GM23338 (cell line): ENCODE data around the gene TAF4. TPM values are rescaled to one million over a fixed set of nuclear protein-coding genes. Genes with fewer than 3 reads are reported as not detected.

ENCODE experiments used
- ATAC-seq: fragments of 200-7000 bp; cut with Tn5 transposase; 3 replicates; pipeline ENCODE4 v1.9.1; 2020
- DNase-seq: peaks from one replicate; pipeline ENCODE4 v3.0.0-alpha.2; 2015; ENCODE audit warnings: low spot score
- H2AFZ ChIP-seq: fragments of 200-600 bp; sonication (generic); 2 replicates; pipeline ENCODE4 v1.8.0; 2016; ENCODE audit warnings: antibody characterized with exemption, mild to moderate bottlenecking, moderate library complexity
- H3F3A ChIP-seq: fragments of 200-600 bp; sonication (generic); replicated peaks from 2 replicates; pipeline ENCODE4 v1.8.0; 2017; ENCODE audit warnings: antibody characterized with exemption, mixed run types, low read depth
- H3K27ac ChIP-seq: fragments of 200-600 bp; sonication (generic); 2 replicates; pipeline ENCODE4 v1.6.1; 2016; ENCODE audit warnings: low read depth
- H3K27me3 ChIP-seq: fragments of 200-600 bp; sonication (generic); 2 replicates; pipeline ENCODE4 v1.8.0; 2016; ENCODE audit warnings: mild to moderate bottlenecking, mixed run types, moderate library complexity; ENCODE audit not compliant: insufficient read depth
- H3K36me3 ChIP-seq: fragments of 200-600 bp; sonication (generic); 2 replicates; pipeline ENCODE4 v1.8.0; 2016; ENCODE audit warnings: mild to moderate bottlenecking; ENCODE audit not compliant: insufficient read depth
- H3K4me1 ChIP-seq: fragments of 200-600 bp; sonication (generic); 2 replicates; pipeline ENCODE4 v1.8.0; 2016; ENCODE audit warnings: mild to moderate bottlenecking, moderate library complexity; ENCODE audit not compliant: insufficient read depth
- H3K4me2 ChIP-seq: fragments of 200-600 bp; sonication (generic); 2 replicates; pipeline ENCODE4 v1.7.1; 2017; ENCODE audit warnings: mixed run types
- H3K4me3 ChIP-seq: fragments of 200-600 bp; sonication (generic); 2 replicates; pipeline ENCODE4 v1.6.1; 2016; ENCODE audit warnings: mixed run types
- H3K79me2 ChIP-seq: fragments of 200-600 bp; sonication (generic); replicated peaks from 2 replicates; pipeline ENCODE4 v1.8.0; 2017; ENCODE audit warnings: mild to moderate bottlenecking; ENCODE audit not compliant: insufficient read depth
- H3K9me2 ChIP-seq: fragments of 200-600 bp; sonication (generic); 2 replicates; pipeline ENCODE4 v1.8.0; 2017; ENCODE audit not compliant: insufficient read depth
- H4K20me1 ChIP-seq: fragments of 200-600 bp; sonication (generic); replicated peaks from 2 replicates; pipeline ENCODE4 v1.8.0; 2017; ENCODE audit warnings: mild to moderate bottlenecking; ENCODE audit not compliant: insufficient read depth
- H3K27ac Mint-ChIP-seq: 2 replicates; pipeline ENCODE4 v1.8.0; 2020; ENCODE audit warnings: inconsistent platforms, mild to moderate bottlenecking, moderate library complexity, mixed read lengths
- H3K27me3 Mint-ChIP-seq: 3 replicates; pipeline ENCODE4 v1.8.0; 2022; ENCODE audit warnings: low read depth, mild to moderate bottlenecking, moderate library complexity, mixed read lengths, inconsistent platforms; ENCODE audit not compliant: insufficient read depth, poor library complexity
- H3K36me3 Mint-ChIP-seq: 3 replicates; pipeline ENCODE4 v1.8.0; 2021; ENCODE audit warnings: low read depth, mild to moderate bottlenecking, inconsistent platforms, moderate library complexity, mixed read lengths
- H3K4me1 Mint-ChIP-seq: 3 replicates; pipeline ENCODE4 v1.8.0; 2020; ENCODE audit warnings: mild to moderate bottlenecking, inconsistent platforms, mixed read lengths
- H3K4me3 Mint-ChIP-seq: 3 replicates; pipeline ENCODE4 v1.8.0; 2021; ENCODE audit warnings: moderate library complexity, mild to moderate bottlenecking, inconsistent platforms, mixed read lengths
- H3K9me3 Mint-ChIP-seq: 3 replicates; pipeline ENCODE4 v1.8.0; 2020; ENCODE audit warnings: moderate library complexity, mild to moderate bottlenecking, inconsistent platforms, mixed read lengths
- CREB1 ChIP-seq: fragments of 250-450 bp; sonication (Bioruptor Pico); IDR thresholded peaks from 2 replicates; pipeline ENCODE4 v1.5.0; 2020; ENCODE audit warnings: low read depth, mild to moderate bottlenecking, moderate library complexity
- EZH2 ChIP-seq: fragments of 200-600 bp; sonication (generic); IDR thresholded peaks from one replicate; pipeline ENCODE4 v1.8.0; 2017; ENCODE audit warnings: antibody characterized with exemption, mild to moderate bottlenecking, low read depth; ENCODE audit not compliant: unreplicated experiment
- EZH2phosphoT487 ChIP-seq: fragments of 200-600 bp; sonication (generic); IDR thresholded peaks from one replicate; pipeline ENCODE4 v1.8.1; 2018; ENCODE audit warnings: antibody characterized with exemption; ENCODE audit not compliant: unreplicated experiment
- JUNB ChIP-seq: IDR thresholded peaks from one replicate; pipeline ENCODE4 v1.6.1; 2016; ENCODE audit warnings: antibody characterized with exemption; ENCODE audit not compliant: unreplicated experiment
- NANOG ChIP-seq: IDR thresholded peaks from 2 replicates; pipeline ENCODE4 v1.6.1; 2016; ENCODE audit warnings: antibody characterized with exemption, borderline replicate concordance
- POLR2AphosphoS5 ChIP-seq: IDR thresholded peaks from 2 replicates; pipeline ENCODE4 v1.6.1; 2016; ENCODE audit warnings: antibody characterized with exemption, low read depth
- REST ChIP-seq: IDR thresholded peaks from one replicate; pipeline ENCODE4 v1.6.1; 2018; ENCODE audit warnings: antibody characterized with exemption; ENCODE audit not compliant: unreplicated experiment
- STAT1 ChIP-seq: IDR thresholded peaks from one replicate; pipeline ENCODE4 v1.6.1; 2016; ENCODE audit warnings: antibody characterized with exemption; ENCODE audit not compliant: unreplicated experiment
- ZNF114 ChIP-seq: fragments of 250-450 bp; sonication (Bioruptor Pico); IDR thresholded peaks from 2 replicates; pipeline ENCODE4 v1.5.0; 2020; ENCODE audit warnings: mild to moderate bottlenecking, moderate library complexity
- ZNF331 ChIP-seq: fragments of 250-450 bp; sonication (Bioruptor Pico); IDR thresholded peaks from 2 replicates; pipeline ENCODE4 v1.5.0; 2020; ENCODE audit warnings: low read depth, mild to moderate bottlenecking, moderate library complexity
- polyA plus RNA-seq: library from polyadenylated mRNA; unstranded; fragments of >200 nt; fragmentation: Nextera tagmentation; extraction: Ambion mirVana; gene quantifications from 2 replicates; pipeline ENCODE4 v1.2.1, GENCODE V29; 2016
- total RNA-seq: library from RNA; depleted of rRNA; stranded (reverse); fragments of >200 nt; shearing (Covaris generic); gene quantifications from 2 replicates; pipeline ENCODE4 v1.2.3, GENCODE V29; 2014
- TF ChIP-seq, protein P1 (sequence below): IDR thresholded peaks from 2 replicates; pipeline ENCODE4 v1.6.1; 2016; ENCODE audit warnings: antibody characterized with exemption
- TF ChIP-seq, protein P2 (sequence below), 2 experiments: fragments of 200-600 bp in 1 of 2; sonication (generic) in 1 of 2; conservative IDR thresholded peaks; 2 replicates each; pipeline versions ENCODE4 v1.5.1 to v1.6.1; 2016 to 2017; ENCODE audit warnings: antibody characterized with exemption in 2 of 2, low read depth in 2 of 2, mild to moderate bottlenecking in 2 of 2, moderate library complexity in 1 of 2
- TF ChIP-seq, protein P3 (sequence below): fragments of 250-450 bp; sonication (Bioruptor Pico); IDR thresholded peaks from 2 replicates; pipeline ENCODE4 v1.5.0; 2020; ENCODE audit warnings: mild to moderate bottlenecking, moderate library complexity

TAF4 gene
- total and polyA plus RNA-seq, 2 experiments from 2014 or later, result 7.2 to 60.0 TPM

DNA sequence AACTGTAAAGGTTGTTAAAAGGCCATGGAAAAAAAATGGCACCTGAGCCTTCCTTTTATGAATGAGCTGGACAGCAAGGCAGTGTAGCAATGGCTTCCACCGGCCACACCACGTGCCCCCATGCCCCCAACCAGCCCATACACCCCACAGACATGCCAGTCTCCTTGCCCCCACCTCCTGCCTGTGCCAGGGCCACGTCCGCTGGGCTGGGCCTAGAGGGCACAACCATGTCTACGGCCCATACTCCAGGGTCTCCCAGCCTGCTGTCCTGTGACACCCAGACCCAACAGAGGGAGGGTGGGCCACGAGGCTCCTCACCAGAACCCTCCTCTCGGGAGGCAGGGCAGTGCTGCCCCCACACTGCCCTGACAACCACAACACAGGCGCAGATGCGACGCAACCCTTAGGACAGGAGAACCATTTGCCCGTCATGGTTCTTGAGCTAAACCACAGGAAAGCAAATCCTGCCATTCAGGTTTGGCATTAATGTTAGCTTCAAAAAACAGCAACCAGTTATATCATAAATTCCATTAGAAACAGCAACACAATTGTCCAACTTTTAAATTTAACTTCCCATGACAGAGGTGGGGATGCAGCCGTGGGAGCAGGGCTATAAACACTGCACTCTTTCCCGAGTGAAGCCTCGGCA lies 50.7 kb downstream of the TAF4 start:
- Histone ChIP-seq H3K27ac (no peak overlapping the region), H3K4me3 (no peak overlapping the region), H3F3A (0 out of 2 replicates have a peak, but pooled peaks cover 3% of the 10 kb centered on the region), H2AFZ (no peak overlapping the region), H3K9me2 (no peaks in the 10 kb centered on the region), H3K4me2 (no peak overlapping the region), H3K79me2 (peaks cover 70% of the 10 kb centered on the region), H3K27me3 (no peaks in the 10 kb centered on the region), H3K4me1 (no peaks in the 10 kb centered on the region), H4K20me1 (peaks cover 37% of the 10 kb centered on the region), H3K36me3 (0 out of 2 replicates have a peak, but pooled peaks cover 8% of the 10 kb centered on the region)
- H3K27ac Mint-ChIP-seq, result peak overlapping the region; percentile 53
- no peak overlapping the region for H3K4me3 Mint-ChIP-seq
- DNase-seq, result no peak
- peaks cover 15% of the 10 kb centered on the region for H3K36me3 Mint-ChIP-seq
- TF ChIP-seq, protein P1, sequence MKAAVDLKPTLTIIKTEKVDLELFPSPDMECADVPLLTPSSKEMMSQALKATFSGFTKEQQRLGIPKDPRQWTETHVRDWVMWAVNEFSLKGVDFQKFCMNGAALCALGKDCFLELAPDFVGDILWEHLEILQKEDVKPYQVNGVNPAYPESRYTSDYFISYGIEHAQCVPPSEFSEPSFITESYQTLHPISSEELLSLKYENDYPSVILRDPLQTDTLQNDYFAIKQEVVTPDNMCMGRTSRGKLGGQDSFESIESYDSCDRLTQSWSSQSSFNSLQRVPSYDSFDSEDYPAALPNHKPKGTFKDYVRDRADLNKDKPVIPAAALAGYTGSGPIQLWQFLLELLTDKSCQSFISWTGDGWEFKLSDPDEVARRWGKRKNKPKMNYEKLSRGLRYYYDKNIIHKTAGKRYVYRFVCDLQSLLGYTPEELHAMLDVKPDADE, result no peak
- TF ChIP-seq, protein P2, sequence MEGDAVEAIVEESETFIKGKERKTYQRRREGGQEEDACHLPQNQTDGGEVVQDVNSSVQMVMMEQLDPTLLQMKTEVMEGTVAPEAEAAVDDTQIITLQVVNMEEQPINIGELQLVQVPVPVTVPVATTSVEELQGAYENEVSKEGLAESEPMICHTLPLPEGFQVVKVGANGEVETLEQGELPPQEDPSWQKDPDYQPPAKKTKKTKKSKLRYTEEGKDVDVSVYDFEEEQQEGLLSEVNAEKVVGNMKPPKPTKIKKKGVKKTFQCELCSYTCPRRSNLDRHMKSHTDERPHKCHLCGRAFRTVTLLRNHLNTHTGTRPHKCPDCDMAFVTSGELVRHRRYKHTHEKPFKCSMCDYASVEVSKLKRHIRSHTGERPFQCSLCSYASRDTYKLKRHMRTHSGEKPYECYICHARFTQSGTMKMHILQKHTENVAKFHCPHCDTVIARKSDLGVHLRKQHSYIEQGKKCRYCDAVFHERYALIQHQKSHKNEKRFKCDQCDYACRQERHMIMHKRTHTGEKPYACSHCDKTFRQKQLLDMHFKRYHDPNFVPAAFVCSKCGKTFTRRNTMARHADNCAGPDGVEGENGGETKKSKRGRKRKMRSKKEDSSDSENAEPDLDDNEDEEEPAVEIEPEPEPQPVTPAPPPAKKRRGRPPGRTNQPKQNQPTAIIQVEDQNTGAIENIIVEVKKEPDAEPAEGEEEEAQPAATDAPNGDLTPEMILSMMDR (conservative IDR thresholded peaks at IDR 0.05; ENCODE audit: low read depth in 2 of 2), result no peak
- no peak for TF ChIP-seq ZNF114
- TF ChIP-seq REST, result no peak
- no peak for TF ChIP-seq JUNB
- no peak for TF ChIP-seq EZH2phosphoT487
- TF ChIP-seq CREB1 (CRISPR knock-in tag), result no peak
- TF ChIP-seq, protein P3, sequence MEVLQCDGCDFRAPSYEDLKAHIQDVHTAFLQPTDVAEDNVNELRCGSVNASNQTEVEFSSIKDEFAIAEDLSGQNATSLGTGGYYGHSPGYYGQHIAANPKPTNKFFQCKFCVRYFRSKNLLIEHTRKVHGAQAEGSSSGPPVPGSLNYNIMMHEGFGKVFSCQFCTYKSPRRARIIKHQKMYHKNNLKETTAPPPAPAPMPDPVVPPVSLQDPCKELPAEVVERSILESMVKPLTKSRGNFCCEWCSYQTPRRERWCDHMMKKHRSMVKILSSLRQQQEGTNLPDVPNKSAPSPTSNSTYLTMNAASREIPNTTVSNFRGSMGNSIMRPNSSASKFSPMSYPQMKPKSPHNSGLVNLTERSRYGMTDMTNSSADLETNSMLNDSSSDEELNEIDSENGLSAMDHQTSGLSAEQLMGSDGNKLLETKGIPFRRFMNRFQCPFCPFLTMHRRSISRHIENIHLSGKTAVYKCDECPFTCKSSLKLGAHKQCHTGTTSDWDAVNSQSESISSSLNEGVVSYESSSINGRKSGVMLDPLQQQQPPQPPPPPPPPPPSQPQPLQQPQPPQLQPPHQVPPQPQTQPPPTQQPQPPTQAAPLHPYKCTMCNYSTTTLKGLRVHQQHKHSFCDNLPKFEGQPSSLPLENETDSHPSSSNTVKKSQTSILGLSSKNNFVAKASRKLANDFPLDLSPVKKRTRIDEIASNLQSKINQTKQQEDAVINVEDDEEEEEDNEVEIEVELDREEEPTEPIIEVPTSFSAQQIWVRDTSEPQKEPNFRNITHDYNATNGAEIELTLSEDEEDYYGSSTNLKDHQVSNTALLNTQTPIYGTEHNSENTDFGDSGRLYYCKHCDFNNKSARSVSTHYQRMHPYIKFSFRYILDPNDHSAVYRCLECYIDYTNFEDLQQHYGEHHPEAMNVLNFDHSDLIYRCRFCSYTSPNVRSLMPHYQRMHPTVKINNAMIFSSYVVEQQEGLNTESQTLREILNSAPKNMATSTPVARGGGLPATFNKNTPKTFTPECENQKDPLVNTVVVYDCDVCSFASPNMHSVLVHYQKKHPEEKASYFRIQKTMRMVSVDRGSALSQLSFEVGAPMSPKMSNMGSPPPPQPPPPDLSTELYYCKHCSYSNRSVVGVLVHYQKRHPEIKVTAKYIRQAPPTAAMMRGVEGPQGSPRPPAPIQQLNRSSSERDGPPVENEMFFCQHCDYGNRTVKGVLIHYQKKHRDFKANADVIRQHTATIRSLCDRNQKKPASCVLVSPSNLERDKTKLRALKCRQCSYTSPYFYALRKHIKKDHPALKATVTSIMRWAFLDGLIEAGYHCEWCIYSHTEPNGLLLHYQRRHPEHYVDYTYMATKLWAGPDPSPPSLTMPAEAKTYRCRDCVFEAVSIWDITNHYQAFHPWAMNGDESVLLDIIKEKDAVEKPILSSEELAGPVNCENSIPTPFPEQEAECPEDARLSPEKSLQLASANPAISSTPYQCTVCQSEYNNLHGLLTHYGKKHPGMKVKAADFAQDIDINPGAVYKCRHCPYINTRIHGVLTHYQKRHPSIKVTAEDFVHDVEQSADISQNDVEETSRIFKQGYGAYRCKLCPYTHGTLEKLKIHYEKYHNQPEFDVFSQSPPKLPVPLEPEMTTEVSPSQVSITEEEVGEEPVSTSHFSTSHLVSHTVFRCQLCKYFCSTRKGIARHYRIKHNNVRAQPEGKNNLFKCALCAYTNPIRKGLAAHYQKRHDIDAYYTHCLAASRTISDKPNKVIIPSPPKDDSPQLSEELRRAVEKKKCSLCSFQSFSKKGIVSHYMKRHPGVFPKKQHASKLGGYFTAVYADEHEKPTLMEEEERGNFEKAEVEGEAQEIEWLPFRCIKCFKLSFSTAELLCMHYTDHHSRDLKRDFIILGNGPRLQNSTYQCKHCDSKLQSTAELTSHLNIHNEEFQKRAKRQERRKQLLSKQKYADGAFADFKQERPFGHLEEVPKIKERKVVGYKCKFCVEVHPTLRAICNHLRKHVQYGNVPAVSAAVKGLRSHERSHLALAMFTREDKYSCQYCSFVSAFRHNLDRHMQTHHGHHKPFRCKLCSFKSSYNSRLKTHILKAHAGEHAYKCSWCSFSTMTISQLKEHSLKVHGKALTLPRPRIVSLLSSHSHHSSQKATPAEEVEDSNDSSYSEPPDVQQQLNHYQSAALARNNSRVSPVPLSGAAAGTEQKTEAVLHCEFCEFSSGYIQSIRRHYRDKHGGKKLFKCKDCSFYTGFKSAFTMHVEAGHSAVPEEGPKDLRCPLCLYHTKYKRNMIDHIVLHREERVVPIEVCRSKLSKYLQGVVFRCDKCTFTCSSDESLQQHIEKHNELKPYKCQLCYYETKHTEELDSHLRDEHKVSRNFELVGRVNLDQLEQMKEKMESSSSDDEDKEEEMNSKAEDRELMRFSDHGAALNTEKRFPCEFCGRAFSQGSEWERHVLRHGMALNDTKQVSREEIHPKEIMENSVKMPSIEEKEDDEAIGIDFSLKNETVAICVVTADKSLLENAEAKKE (CRISPR knock-in tag), result no peak
- no peak for TF ChIP-seq POLR2AphosphoS5
- TF ChIP-seq STAT1, result no peak
- TF ChIP-seq ZNF331, result no peak
- TF ChIP-seq EZH2, result no peak
- no peak for TF ChIP-seq NANOG
- peaks cover 13% of the 10 kb centered on the region for H3K27me3 Mint-ChIP-seq
- ATAC-seq, result no peak
- H3K4me1 Mint-ChIP-seq, result peaks cover 3% of the 10 kb centered on the region
- H3K9me3 Mint-ChIP-seq, result no peaks in the 10 kb centered on the region
